ENCODE data around the gene PLEKHH1.

GRCh38 chr14:67609642-67610310 lies 76.7 kb downstream of the PLEKHH1 start:
- TF ChIP-seq EZH2 (IDR thresholded peaks at IDR 0.05; ENCODE audit: borderline replicate concordance, insufficient read depth, low read length, poor library complexity, severe bottlenecking) (no peak), CTCF (IDR thresholded peaks at IDR 0.05; ENCODE audit: poor library complexity, severe bottlenecking) (no peak), MXI1 (conservative IDR thresholded peaks at IDR 0.05; ENCODE audit: poor library complexity, severe bottlenecking) (no peak), REST (IDR thresholded peaks at IDR 0.05; ENCODE audit: borderline replicate concordance) (no peak)

Measured in neural cell (in vitro differentiated cells).